GM23338 (cell line): ENCODE measurements around the gene VPS35.

ENCODE experiments used
- CREB1 ChIP-seq: fragments of 250-450 bp; sonication (Bioruptor Pico); IDR thresholded peaks from 2 replicates; pipeline ENCODE4 v1.5.0; 2020; ENCODE audit warnings: low read depth, mild to moderate bottlenecking, moderate library complexity
- EZH2 ChIP-seq: fragments of 200-600 bp; sonication (generic); IDR thresholded peaks from one replicate; pipeline ENCODE4 v1.8.0; 2017; ENCODE audit warnings: antibody characterized with exemption, mild to moderate bottlenecking, low read depth; ENCODE audit not compliant: unreplicated experiment
- EZH2phosphoT487 ChIP-seq: fragments of 200-600 bp; sonication (generic); IDR thresholded peaks from one replicate; pipeline ENCODE4 v1.8.1; 2018; ENCODE audit warnings: antibody characterized with exemption; ENCODE audit not compliant: unreplicated experiment
- JUNB ChIP-seq: IDR thresholded peaks from one replicate; pipeline ENCODE4 v1.6.1; 2016; ENCODE audit warnings: antibody characterized with exemption; ENCODE audit not compliant: unreplicated experiment
- NANOG ChIP-seq: IDR thresholded peaks from 2 replicates; pipeline ENCODE4 v1.6.1; 2016; ENCODE audit warnings: antibody characterized with exemption, borderline replicate concordance
- POLR2AphosphoS5 ChIP-seq: IDR thresholded peaks from 2 replicates; pipeline ENCODE4 v1.6.1; 2016; ENCODE audit warnings: antibody characterized with exemption, low read depth
- REST ChIP-seq: IDR thresholded peaks from one replicate; pipeline ENCODE4 v1.6.1; 2018; ENCODE audit warnings: antibody characterized with exemption; ENCODE audit not compliant: unreplicated experiment
- STAT1 ChIP-seq: IDR thresholded peaks from one replicate; pipeline ENCODE4 v1.6.1; 2016; ENCODE audit warnings: antibody characterized with exemption; ENCODE audit not compliant: unreplicated experiment
- ZNF114 ChIP-seq: fragments of 250-450 bp; sonication (Bioruptor Pico); IDR thresholded peaks from 2 replicates; pipeline ENCODE4 v1.5.0; 2020; ENCODE audit warnings: mild to moderate bottlenecking, moderate library complexity
- ZNF331 ChIP-seq: fragments of 250-450 bp; sonication (Bioruptor Pico); IDR thresholded peaks from 2 replicates; pipeline ENCODE4 v1.5.0; 2020; ENCODE audit warnings: low read depth, mild to moderate bottlenecking, moderate library complexity
- ZNF462 ChIP-seq: fragments of 250-450 bp; sonication (Bioruptor Pico); IDR thresholded peaks from 2 replicates; pipeline ENCODE4 v1.5.0; 2020; ENCODE audit warnings: mild to moderate bottlenecking, moderate library complexity
- TF ChIP-seq, protein P1 (sequence below), 2 experiments: fragments of 200-600 bp in 1 of 2; sonication (generic) in 1 of 2; conservative IDR thresholded peaks; 2 replicates each; pipeline versions ENCODE4 v1.5.1 to v1.6.1; 2016 to 2017; ENCODE audit warnings: antibody characterized with exemption in 2 of 2, low read depth in 2 of 2, mild to moderate bottlenecking in 2 of 2, moderate library complexity in 1 of 2
- TF ChIP-seq, protein P2 (sequence below): IDR thresholded peaks from 2 replicates; pipeline ENCODE4 v1.6.1; 2016; ENCODE audit warnings: antibody characterized with exemption

- TF ChIP-seq EZH2 (no peak), ZNF114 (CRISPR knock-in tag) (no peak), REST (no peak), POLR2AphosphoS5 (no peak), ZNF462 (CRISPR knock-in tag) (no peak), JUNB (no peak), CREB1 (CRISPR knock-in tag) (no peak), EZH2phosphoT487 (no peak), ZNF331 (no peak), NANOG (no peak), STAT1 (no peak)
- TF ChIP-seq, protein P1, sequence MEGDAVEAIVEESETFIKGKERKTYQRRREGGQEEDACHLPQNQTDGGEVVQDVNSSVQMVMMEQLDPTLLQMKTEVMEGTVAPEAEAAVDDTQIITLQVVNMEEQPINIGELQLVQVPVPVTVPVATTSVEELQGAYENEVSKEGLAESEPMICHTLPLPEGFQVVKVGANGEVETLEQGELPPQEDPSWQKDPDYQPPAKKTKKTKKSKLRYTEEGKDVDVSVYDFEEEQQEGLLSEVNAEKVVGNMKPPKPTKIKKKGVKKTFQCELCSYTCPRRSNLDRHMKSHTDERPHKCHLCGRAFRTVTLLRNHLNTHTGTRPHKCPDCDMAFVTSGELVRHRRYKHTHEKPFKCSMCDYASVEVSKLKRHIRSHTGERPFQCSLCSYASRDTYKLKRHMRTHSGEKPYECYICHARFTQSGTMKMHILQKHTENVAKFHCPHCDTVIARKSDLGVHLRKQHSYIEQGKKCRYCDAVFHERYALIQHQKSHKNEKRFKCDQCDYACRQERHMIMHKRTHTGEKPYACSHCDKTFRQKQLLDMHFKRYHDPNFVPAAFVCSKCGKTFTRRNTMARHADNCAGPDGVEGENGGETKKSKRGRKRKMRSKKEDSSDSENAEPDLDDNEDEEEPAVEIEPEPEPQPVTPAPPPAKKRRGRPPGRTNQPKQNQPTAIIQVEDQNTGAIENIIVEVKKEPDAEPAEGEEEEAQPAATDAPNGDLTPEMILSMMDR (conservative IDR thresholded peaks at IDR 0.05; ENCODE audit: low read depth in 2 of 2): peak; percentile 94 to 98
- TF ChIP-seq, protein P2, sequence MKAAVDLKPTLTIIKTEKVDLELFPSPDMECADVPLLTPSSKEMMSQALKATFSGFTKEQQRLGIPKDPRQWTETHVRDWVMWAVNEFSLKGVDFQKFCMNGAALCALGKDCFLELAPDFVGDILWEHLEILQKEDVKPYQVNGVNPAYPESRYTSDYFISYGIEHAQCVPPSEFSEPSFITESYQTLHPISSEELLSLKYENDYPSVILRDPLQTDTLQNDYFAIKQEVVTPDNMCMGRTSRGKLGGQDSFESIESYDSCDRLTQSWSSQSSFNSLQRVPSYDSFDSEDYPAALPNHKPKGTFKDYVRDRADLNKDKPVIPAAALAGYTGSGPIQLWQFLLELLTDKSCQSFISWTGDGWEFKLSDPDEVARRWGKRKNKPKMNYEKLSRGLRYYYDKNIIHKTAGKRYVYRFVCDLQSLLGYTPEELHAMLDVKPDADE: no peak
Observed at GRCh38 chr16:46673320-46674013, 15.5 kb downstream of the VPS35 start.
